ENCODE data around the gene SC5D. TPM values are rescaled to one million over a fixed set of nuclear protein-coding genes. Genes with fewer than 3 reads are reported as not detected.

Gene SC5D
- total RNA-seq, 2 experiments from 2014 or later = 20.4 to 22.9 TPM

GRCh38 chr11:121265586-121265985 lies 27.0 kb upstream of the SC5D start:
- POLR2A ChIA-PET = no interaction called here
- Mint-ChIP-seq H3K4me1 (peaks cover 4% of the 10 kb centered on the region), H3K36me3 (ENCODE audit: low read depth) (no peaks in the 10 kb centered on the region), H3K27ac (no peak overlapping the region), H3K9me3 (peaks cover 3% of the 10 kb centered on the region), H3K27me3 (peaks cover 49% of the 10 kb centered on the region), H3K4me3 (no peak overlapping the region)
- CTCF ChIA-PET = no interaction called here
- no peak for DNase-seq

DNA sequence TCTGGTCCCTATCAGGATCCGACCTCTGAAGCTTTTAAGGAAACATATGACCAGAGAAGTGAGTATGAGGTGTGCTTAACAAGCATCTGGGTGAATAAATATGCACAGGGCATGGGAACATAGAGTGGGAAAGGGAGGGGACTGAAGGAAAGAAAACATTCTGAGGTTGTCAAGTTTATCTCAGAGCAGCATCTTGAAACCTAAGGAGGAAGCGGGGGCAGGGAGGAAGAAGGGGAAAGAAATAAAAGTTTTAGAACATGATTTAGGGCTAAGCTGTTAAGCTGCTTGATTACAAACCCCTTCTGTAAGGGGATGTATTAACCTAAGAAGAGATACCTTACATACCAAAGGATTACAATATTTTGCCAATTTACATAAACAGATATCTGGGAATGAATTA lies 24.0 kb upstream of the SC5D start:
- peaks cover 4% of the 10 kb centered on the region for H3K4me1 Mint-ChIP-seq
- CTCF ChIA-PET = interaction anchor here (0.9 kb wide), 1 partner anchor 10 kb away, joined by 3 read pairs; no protein-coding TSS in a partner anchor

DNA sequence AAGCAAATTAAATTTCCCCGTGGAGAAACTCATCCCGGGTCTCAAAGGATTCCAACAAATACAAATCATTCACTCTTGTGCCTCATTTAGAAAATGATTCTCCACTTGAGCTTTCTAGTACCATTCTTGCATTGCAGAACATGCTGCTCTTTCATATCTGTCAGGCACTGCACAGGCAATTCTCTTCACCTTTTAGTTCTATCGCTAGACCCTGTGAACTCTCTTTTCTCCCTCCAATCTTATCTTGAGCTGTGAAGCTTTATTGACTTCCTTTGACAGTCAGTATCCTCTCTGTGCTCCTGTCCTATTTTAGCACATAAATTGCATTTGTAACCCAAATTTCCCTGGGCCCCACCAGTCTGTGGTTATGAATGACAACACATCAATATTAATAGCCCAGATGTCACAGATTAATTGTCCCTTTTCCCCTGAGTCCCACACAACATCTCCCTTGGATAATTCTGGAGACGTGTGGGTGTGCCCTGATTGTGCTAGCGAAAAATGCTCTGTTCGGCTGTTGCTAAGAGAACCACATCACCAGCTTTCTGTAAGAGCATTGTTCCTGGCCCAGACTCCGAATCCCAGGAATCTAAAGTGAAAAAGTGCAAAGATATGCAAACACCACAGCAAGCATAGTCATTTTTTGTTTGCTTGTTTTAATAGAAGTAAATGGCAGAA lies 22.4 kb upstream of the SC5D start:
- ChIA-PET CTCF (no interaction called here), POLR2A (no interaction called here)
- no peak overlapping the region for H3K27ac Mint-ChIP-seq
- peaks cover 38% of the 10 kb centered on the region for H3K27me3 Mint-ChIP-seq
- H3K4me3 Mint-ChIP-seq = no peak overlapping the region
- H3K4me1 Mint-ChIP-seq = peaks cover 4% of the 10 kb centered on the region
- H3K9me3 Mint-ChIP-seq = peaks cover 3% of the 10 kb centered on the region
- H3K36me3 Mint-ChIP-seq (ENCODE audit: low read depth) = no peaks in the 10 kb centered on the region
- no peak for DNase-seq

More for the DNA sequence above, 24.0 kb upstream of the SC5D start:
- DNase-seq = no peak
- peaks cover 3% of the 10 kb centered on the region for H3K9me3 Mint-ChIP-seq
- H3K27me3 Mint-ChIP-seq = peaks cover 39% of the 10 kb centered on the region
- no peaks in the 10 kb centered on the region for H3K36me3 Mint-ChIP-seq (ENCODE audit: low read depth)
- POLR2A ChIA-PET = no interaction called here
- H3K27ac Mint-ChIP-seq = no peak overlapping the region
- no peak overlapping the region for H3K4me3 Mint-ChIP-seq

DNA sequence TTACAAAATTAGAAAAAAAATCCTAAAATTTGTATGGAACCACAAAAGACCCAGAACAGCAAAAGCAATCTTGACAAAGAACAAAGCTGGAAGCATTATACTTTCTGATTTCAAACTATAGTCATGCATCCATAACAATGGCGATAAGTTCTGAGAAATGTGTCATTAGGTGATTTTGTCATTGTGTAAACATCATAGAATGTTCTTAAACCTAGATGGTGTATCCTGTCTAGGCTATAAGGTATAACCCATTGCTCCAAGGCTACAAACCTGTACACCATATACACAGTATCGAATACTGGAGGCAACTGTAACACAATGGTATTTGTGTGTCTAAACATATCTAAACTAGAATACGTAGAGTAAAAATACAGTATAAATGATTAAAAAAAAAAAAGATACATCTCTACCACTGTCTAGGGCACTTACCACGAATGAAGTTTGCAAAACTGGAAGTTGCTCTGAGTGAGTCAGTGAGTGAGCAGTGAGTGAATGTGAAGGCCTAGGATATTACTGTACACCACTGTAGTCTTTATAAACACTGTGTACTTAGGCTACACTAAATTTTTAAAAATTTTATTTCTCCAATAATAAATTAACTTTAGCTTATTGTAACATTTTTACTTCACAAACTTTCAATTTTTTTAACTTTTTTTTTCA lies 18.1 kb upstream of the SC5D start:
- peaks cover 2% of the 10 kb centered on the region for H3K36me3 Mint-ChIP-seq (ENCODE audit: low read depth)
- peaks cover 13% of the 10 kb centered on the region for H3K9me3 Mint-ChIP-seq
- no peak overlapping the region for H3K27ac Mint-ChIP-seq
- H3K4me1 Mint-ChIP-seq = peaks cover 2% of the 10 kb centered on the region
- H3K4me3 Mint-ChIP-seq = no peak overlapping the region
- no peak for DNase-seq
- ChIA-PET POLR2A (no interaction called here), CTCF (no interaction called here)
- H3K27me3 Mint-ChIP-seq = peaks cover 28% of the 10 kb centered on the region

DNA sequence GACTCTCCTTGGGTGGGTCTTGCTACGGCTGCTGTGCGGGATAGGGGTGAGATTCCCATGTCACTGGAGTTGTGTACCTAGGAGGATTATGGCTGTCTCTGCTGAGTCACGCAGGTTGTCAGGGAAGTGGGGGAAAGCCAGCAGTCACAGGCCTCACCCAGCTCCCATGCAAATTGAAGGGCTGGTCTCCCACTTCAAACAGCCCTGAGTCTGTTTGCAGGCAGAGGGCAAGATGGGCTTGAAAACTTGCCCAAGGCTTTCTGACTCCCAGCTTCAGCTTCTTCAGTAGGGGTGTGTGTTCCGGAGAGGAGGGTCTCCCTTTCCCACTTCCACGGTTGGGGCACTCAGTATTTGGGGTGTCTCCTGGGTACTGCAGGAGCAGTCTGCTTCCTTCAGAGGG lies 10.9 kb upstream of the SC5D start:
- H3K36me3 Mint-ChIP-seq (ENCODE audit: low read depth) = peaks cover 2% of the 10 kb centered on the region
- CTCF ChIA-PET = no interaction called here

GRCh38 chr11:121282386-121282785 lies 10.2 kb upstream of the SC5D start:
- H3K27me3 Mint-ChIP-seq = peaks cover 28% of the 10 kb centered on the region
- H3K9me3 Mint-ChIP-seq = peaks cover 21% of the 10 kb centered on the region

More for the DNA sequence above, 10.9 kb upstream of the SC5D start:
- H3K4me3 Mint-ChIP-seq = no peak overlapping the region
- H3K9me3 Mint-ChIP-seq = peaks cover 21% of the 10 kb centered on the region
- peaks cover 22% of the 10 kb centered on the region for H3K27me3 Mint-ChIP-seq
- DNase-seq = no peak
- peaks cover 2% of the 10 kb centered on the region for H3K4me1 Mint-ChIP-seq
- no peak overlapping the region for H3K27ac Mint-ChIP-seq
- POLR2A ChIA-PET = no interaction called here

GRCh38 chr11:121282886-121283502 lies 9.6 kb upstream of the SC5D start:
- Mint-ChIP-seq H3K9me3 (peaks cover 17% of the 10 kb centered on the region), H3K27me3 (peaks cover 27% of the 10 kb centered on the region), H3K27ac (no peak overlapping the region), H3K4me1 (peaks cover under 1% of the 10 kb centered on the region), H3K4me3 (no peak overlapping the region), H3K36me3 (ENCODE audit: low read depth) (peaks cover under 1% of the 10 kb centered on the region)
- ChIA-PET CTCF (interaction anchor here (0.6 kb wide), 1 partner anchor 908 kb away, joined by 4 read pairs; no protein-coding TSS in a partner anchor), POLR2A (no interaction called here)
- no peak for DNase-seq

More at GRCh38 chr11:121282386-121282785, 10.2 kb upstream of the SC5D start:
- no peak for DNase-seq
- no peak overlapping the region for H3K27ac Mint-ChIP-seq
- no peak overlapping the region for H3K4me3 Mint-ChIP-seq
- POLR2A ChIA-PET = no interaction called here
- H3K36me3 Mint-ChIP-seq (ENCODE audit: low read depth) = peaks cover 2% of the 10 kb centered on the region
- peaks cover 2% of the 10 kb centered on the region for H3K4me1 Mint-ChIP-seq
- CTCF ChIA-PET = interaction anchor here (0.6 kb wide), 2 partner anchors 662 to 907 kb away, joined by 3 to 4 read pairs; no protein-coding TSS in a partner anchor

GRCh38 chr11:121291319-121291718 lies 1.3 kb upstream of the SC5D start:
- DNase-seq = no peak
- H3K4me3 Mint-ChIP-seq = no peak overlapping the region
- peaks cover 12% of the 10 kb centered on the region for H3K36me3 Mint-ChIP-seq (ENCODE audit: low read depth)
- H3K27me3 Mint-ChIP-seq = peaks cover 9% of the 10 kb centered on the region
- H3K27ac Mint-ChIP-seq = no peak overlapping the region
- H3K4me1 Mint-ChIP-seq = peaks cover 37% of the 10 kb centered on the region
- ChIA-PET POLR2A (no interaction called here), CTCF (interaction anchor here (1.1 to 1.5 kb wide), 2 partner anchors 9 to 122 kb away, joined by 3 read pairs; no protein-coding TSS in a partner anchor)
- no peaks in the 10 kb centered on the region for H3K9me3 Mint-ChIP-seq

- ChIA-PET POLR2A (no interaction called here), CTCF (interaction anchor here (0.6 to 1.5 kb wide), 3 partner anchors 9 to 783 kb away, joined by 3 read pairs; no protein-coding TSS in a partner anchor)
- H3K9me3 Mint-ChIP-seq = no peaks in the 10 kb centered on the region
These were observed 576 bp upstream of the SC5D start for GRCh38 chr11:121291896-121292494.

GRCh38 chr11:121293288-121293594 lies 670 bp downstream of the SC5D start:
- ChIA-PET POLR2A (no interaction called here), CTCF (no interaction called here)
- peaks cover 44% of the 10 kb centered on the region for H3K4me1 Mint-ChIP-seq

More at GRCh38 chr11:121291896-121292494, 576 bp upstream of the SC5D start:
- H3K27me3 Mint-ChIP-seq = peaks cover 6% of the 10 kb centered on the region
- peak; percentile 35 for DNase-seq
- H3K36me3 Mint-ChIP-seq (ENCODE audit: low read depth) = peaks cover 17% of the 10 kb centered on the region
- peak overlapping the region; percentile 89 for H3K27ac Mint-ChIP-seq
- H3K4me1 Mint-ChIP-seq = peaks cover 40% of the 10 kb centered on the region
- peak overlapping the region; percentile 81 for H3K4me3 Mint-ChIP-seq

GRCh38 chr11:121295246-121296029 lies 2.9 kb downstream of the SC5D start:
- no peak for DNase-seq
- peaks cover 33% of the 10 kb centered on the region for H3K36me3 Mint-ChIP-seq (ENCODE audit: low read depth)
- no peak overlapping the region for H3K4me3 Mint-ChIP-seq
- CTCF ChIA-PET = no interaction called here
- POLR2A ChIA-PET = no interaction called here
- H3K27me3 Mint-ChIP-seq = no peaks in the 10 kb centered on the region
- H3K4me1 Mint-ChIP-seq = peaks cover 47% of the 10 kb centered on the region
- peaks cover 4% of the 10 kb centered on the region for H3K9me3 Mint-ChIP-seq
- no peak overlapping the region for H3K27ac Mint-ChIP-seq

More at GRCh38 chr11:121293288-121293594, 670 bp downstream of the SC5D start:
- no peaks in the 10 kb centered on the region for H3K27me3 Mint-ChIP-seq
- H3K27ac Mint-ChIP-seq = peak overlapping the region; percentile 89
- H3K4me3 Mint-ChIP-seq = peak overlapping the region; percentile 81
- H3K36me3 Mint-ChIP-seq (ENCODE audit: low read depth) = peaks cover 27% of the 10 kb centered on the region
- no peaks in the 10 kb centered on the region for H3K9me3 Mint-ChIP-seq
- DNase-seq = no peak

DNA sequence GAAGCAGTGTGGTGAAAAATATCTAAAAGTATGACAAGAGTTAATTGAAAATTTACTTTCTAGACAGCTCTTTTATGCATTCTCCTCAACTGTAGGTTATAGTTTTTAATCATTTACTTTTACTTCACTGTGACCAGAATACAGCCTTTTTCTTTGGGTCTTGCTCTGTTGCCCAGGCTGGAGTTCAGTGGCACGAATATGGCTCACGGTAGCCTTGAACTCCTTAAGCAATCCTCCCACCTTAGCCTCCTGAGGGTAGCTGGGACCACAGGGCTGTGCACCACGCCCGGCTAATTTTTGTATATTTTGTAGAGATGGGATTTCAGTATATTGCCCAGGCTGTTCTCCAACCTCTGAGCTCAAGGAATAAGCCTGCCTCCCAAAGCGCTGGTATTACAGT lies 5.3 kb downstream of the SC5D start:
- Mint-ChIP-seq H3K27me3 (no peaks in the 10 kb centered on the region), H3K36me3 (ENCODE audit: low read depth) (peaks cover 33% of the 10 kb centered on the region), H3K4me3 (no peak overlapping the region), H3K4me1 (peaks cover 41% of the 10 kb centered on the region), H3K9me3 (peaks cover 4% of the 10 kb centered on the region), H3K27ac (no peak overlapping the region)
- no peak for DNase-seq
- ChIA-PET POLR2A (no interaction called here), CTCF (no interaction called here)

All from activated CD4-positive, alpha-beta T cell treated with anti-CD3 and anti-CD28 coated beads, Interleukin-2, amount 10 ng/mL, durations not matched to agents 7 days and 5 days (primary cell).